Liver (tissue), 9 donors: Measurements from ENCODE around the gene TPD52L1. TPM values are rescaled to one million over a fixed set of nuclear protein-coding genes. Genes with fewer than 3 reads are reported as not detected.
A peak's percentile ranks its signal among the peaks of the same experiment; 100 is the strongest.

Source experiments
- DNase-seq: peaks from one replicate; pipeline ENCODE4 v3.0.0-alpha.2; 2017; ENCODE audit warnings: low spot score
- H3K27ac ChIP-seq, 2 donors: one replicate each; pipeline ENCODE4 v1.7.0; 2013; ENCODE audit warnings: inconsistent platforms in 2 of 2, low read length in 2 of 2, control low read depth in 1 of 2, low read depth in 1 of 2, mild to moderate bottlenecking in 1 of 2
- H3K27me3 ChIP-seq, 4 donors: one replicate each; pipeline versions ENCODE4 v1.6.1 to v1.7.0; 2013; ENCODE audit warnings: low read length in 3 of 4, inconsistent platforms in 1 of 4, mild to moderate bottlenecking in 1 of 4, moderate library complexity in 1 of 4; ENCODE audit not compliant: control insufficient read depth in 4 of 4, insufficient read depth in 4 of 4
- H3K36me3 ChIP-seq, 4 donors: one replicate each; pipeline versions ENCODE4 v1.6.1 to v1.7.0; 2013; ENCODE audit warnings: low read length in 3 of 4, mild to moderate bottlenecking in 3 of 4, low read depth in 1 of 4, moderate library complexity in 1 of 4; ENCODE audit not compliant: control insufficient read depth in 4 of 4, insufficient read depth in 3 of 4
- H3K4me1 ChIP-seq, 4 donors: one replicate each; pipeline versions ENCODE4 v1.6.1 to v1.7.0; 2013; ENCODE audit warnings: low read length in 3 of 4, mild to moderate bottlenecking in 3 of 4, moderate library complexity in 1 of 4; ENCODE audit not compliant: control insufficient read depth in 4 of 4, insufficient read depth in 4 of 4
- H3K4me3 ChIP-seq, 3 donors: one replicate each; pipeline versions ENCODE4 v1.6.1 to v1.7.0; 2013; ENCODE audit warnings: low read length in 3 of 3, control low read depth in 1 of 3, low read depth in 1 of 3, mild to moderate bottlenecking in 1 of 3
- H3K9ac ChIP-seq, 2 donors: one replicate each; pipeline ENCODE4 v1.7.0; 2013; ENCODE audit warnings: low read length in 2 of 2, mild to moderate bottlenecking in 2 of 2, moderate library complexity in 2 of 2, control low read depth in 1 of 2, low read depth in 1 of 2
- H3K9me3 ChIP-seq, 4 donors: one replicate each; pipeline versions ENCODE4 v1.6.1 to v1.7.0; 2013; ENCODE audit warnings: low read length in 3 of 4; ENCODE audit not compliant: control insufficient read depth in 4 of 4
- CTCF ChIP-seq: fragments of 150-350 bp; IDR thresholded peaks from 2 replicates; pipeline ENCODE4 v1.5.1; 2017; ENCODE audit warnings: improper control_type of control experiment, low read depth, low read length; ENCODE audit not compliant: missing input control
- EGR1 ChIP-seq, 2 donors: IDR thresholded peaks; 2 replicates each; pipeline ENCODE4 v1.6.1; 2016 to 2018; ENCODE audit warnings: antibody characterized with exemption in 2 of 2, low read depth in 2 of 2
- FOXA1 ChIP-seq: IDR thresholded peaks from 2 replicates; pipeline ENCODE4 v1.6.1; 2016; ENCODE audit warnings: antibody characterized with exemption
- FOXA2 ChIP-seq: IDR thresholded peaks from 2 replicates; pipeline ENCODE4 v1.6.1; 2016; ENCODE audit warnings: antibody characterized with exemption
- GABPA ChIP-seq, 2 donors: IDR thresholded peaks in 1 of 2; conservative IDR thresholded peaks in 1 of 2; 2 replicates each; pipeline ENCODE4 v1.6.1; 2016; ENCODE audit warnings: antibody characterized with exemption in 2 of 2, mild to moderate bottlenecking in 1 of 2, moderate library complexity in 1 of 2
- HNF4A ChIP-seq, 2 donors: conservative IDR thresholded peaks; 2 replicates each; pipeline ENCODE4 v1.6.1; 2016; ENCODE audit warnings: antibody characterized with exemption in 2 of 2, mild to moderate bottlenecking in 2 of 2
- HNF4G ChIP-seq: IDR thresholded peaks from 2 replicates; pipeline ENCODE4 v1.6.1; 2016; ENCODE audit warnings: antibody characterized with exemption
- JUND ChIP-seq, 2 donors: IDR thresholded peaks; 2 replicates each; pipeline ENCODE4 v1.6.1; 2016; ENCODE audit warnings: antibody characterized with exemption in 2 of 2
- MAX ChIP-seq: IDR thresholded peaks from 2 replicates; pipeline ENCODE4 v1.6.1; 2016; ENCODE audit warnings: antibody characterized with exemption
- NR2F2 ChIP-seq: IDR thresholded peaks from 2 replicates; pipeline ENCODE4 v1.6.1; 2016; ENCODE audit warnings: antibody characterized with exemption
- RAD21 ChIP-seq, 2 donors: IDR thresholded peaks; 2 replicates each; pipeline ENCODE4 v1.6.1; 2016; ENCODE audit warnings: antibody characterized with exemption in 2 of 2, mild to moderate bottlenecking in 2 of 2
- RXRA ChIP-seq, 2 donors: IDR thresholded peaks; 2 replicates each; pipeline ENCODE4 v1.6.1; 2017 to 2018; ENCODE audit warnings: antibody characterized with exemption in 2 of 2, mild to moderate bottlenecking in 1 of 2
- SP1 ChIP-seq: IDR thresholded peaks from 2 replicates; pipeline ENCODE4 v1.6.1; 2018; ENCODE audit warnings: antibody characterized with exemption, mild to moderate bottlenecking
- TAF1 ChIP-seq: conservative IDR thresholded peaks from 2 replicates; pipeline ENCODE4 v1.6.1; 2016; ENCODE audit warnings: antibody characterized with exemption, mild to moderate bottlenecking
- YY1 ChIP-seq: IDR thresholded peaks from 2 replicates; pipeline ENCODE4 v1.6.1; 2016; ENCODE audit warnings: antibody characterized with exemption, mild to moderate bottlenecking
- WGBS: extraction: QIAGEN DNeasy Blood & Tissue Kit; methylation state at CpG from one replicate; pipeline ENCODE4 v1.1.7; 2013; 5-methylcytosine and 5-hydroxymethylcytosine counted together
- polyA plus RNA-seq, 2 donors: library from polyadenylated mRNA; stranded (reverse) in 1 of 2; unstranded in 1 of 2; fragments of 200-250 nt in 1 of 2; fragments of >200 nt in 1 of 2; fragmentation: Nextera tagmentation in 1 of 2; extraction: Ambion mirVana in 1 of 2; gene quantifications; one replicate each; pipeline versions ENCODE4 v1.2.1 to v1.2.3, GENCODE V29; 2013 to 2015
- total RNA-seq, 2 donors: library from RNA; depleted of rRNA; stranded (reverse); fragments of >200 nt; gene quantifications; one replicate each; pipeline ENCODE4 v1.2.3, GENCODE V29; 2014
- TF ChIP-seq, protein P1 (sequence below): IDR thresholded peaks from 2 replicates; pipeline ENCODE4 v1.6.1; 2016; ENCODE audit warnings: antibody characterized with exemption
- TF ChIP-seq, protein P2 (sequence below): IDR thresholded peaks from 2 replicates; pipeline ENCODE4 v1.6.1; 2016; ENCODE audit warnings: antibody characterized with exemption, mild to moderate bottlenecking
- TF ChIP-seq, protein P3 (sequence below): IDR thresholded peaks from 2 replicates; pipeline ENCODE4 v1.6.1; 2016; ENCODE audit warnings: antibody characterized with exemption
- donor health status: healthy.
- donor health status: healthy.
- donor health status: healthy.
- donor health status: healthy.
- donor health status: healthy.

The TPD52L1 gene
- total and polyA plus RNA-seq, 4 donors: 8.9 to 66.4 (median 56.6) TPM

DNA sequence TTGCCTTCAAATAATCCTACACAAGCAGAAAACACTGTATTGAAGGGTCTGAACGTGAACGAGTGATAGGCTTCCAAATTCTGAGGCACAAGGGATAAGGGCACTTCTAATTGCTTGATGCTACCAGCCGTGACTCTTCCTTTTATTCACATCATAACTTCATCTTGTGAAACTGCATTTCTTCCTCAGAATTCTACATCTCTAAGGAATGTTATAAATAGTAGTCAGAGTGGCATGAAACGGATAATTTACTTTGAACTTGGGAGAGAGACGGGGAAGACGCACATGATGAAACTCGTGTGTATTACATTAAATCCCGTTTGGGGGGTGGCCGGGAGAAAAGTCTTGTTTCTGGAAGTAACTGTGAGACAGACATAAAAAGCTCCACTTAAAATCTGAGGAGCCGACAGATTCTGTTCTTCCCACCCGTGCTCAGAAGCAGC is 147.4 kb downstream of the TPD52L1 start (continued):
- TF ChIP-seq FOXA2: no peak

DNA sequence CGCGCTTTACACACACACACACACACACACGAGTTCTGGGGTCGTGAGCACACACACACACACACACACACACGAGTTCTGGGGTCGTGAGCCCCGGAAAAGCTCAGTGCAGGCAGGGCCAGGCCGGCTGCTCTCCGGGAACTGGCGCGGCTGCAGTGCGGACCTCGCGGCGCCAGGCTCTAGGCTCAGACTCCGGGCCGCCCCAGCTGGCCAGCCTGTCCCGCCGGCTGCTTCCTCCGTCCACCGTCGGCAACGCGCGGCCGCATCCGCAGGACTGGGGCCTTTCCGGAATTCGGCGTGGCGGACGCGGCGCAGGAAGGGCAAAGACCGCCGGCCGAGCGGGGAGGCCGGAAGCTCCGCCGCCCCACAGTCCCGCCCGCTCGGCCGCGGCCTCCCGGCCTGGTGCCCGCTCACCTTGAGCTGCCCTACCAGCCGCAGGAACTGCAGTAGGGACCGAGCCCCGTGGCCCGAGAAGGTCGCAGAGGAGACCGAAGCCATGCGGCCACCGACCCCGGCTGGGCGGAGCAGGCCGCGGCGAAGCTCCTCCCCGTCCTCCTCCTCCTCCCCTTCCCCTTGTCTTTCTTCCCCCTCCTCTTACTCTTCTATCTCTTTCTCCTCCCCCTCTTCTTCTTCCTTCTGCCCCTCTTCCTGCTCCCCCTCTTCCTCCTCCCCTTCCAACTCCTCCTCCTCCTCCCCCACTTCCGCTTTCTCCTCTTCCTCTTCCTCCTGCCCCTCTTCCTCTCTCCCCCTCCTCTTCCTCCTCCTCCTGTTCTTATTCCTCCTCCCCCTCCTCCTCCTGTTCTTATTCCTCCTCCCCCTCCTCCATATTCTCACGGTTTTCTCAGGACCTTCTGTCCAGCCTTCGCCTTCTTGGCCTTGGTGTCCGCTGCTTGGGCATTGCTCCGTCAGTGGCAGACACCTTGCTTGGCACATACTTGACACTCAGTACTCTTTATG is 148.1 kb downstream of the TPD52L1 start, which contains the start of gene HDDC2:
Gene HDDC2 (minus strand): TSS at position 533 of the 957 bp plus-strand sequence. CDS start 35 bp downstream, at position 498.
- peak within 1 kb of the TSS; percentile 82 to 89 for H3K27ac ChIP-seq
- WGBS: 6% methylated on average over 67 of the region's 67 CpGs
- no peaks in the 10 kb centered on the region for H3K27me3 ChIP-seq

More for the DNA sequence above, 148.1 kb downstream of the TPD52L1 start, which contains the start of gene HDDC2:
- Histone ChIP-seq H3K9ac (peak within 1 kb of the TSS; percentile 33 to 88), H3K9me3 (no peaks in the 10 kb centered on the region), H3K36me3 (peaks cover 0 to 10% (median 5%) of the 10 kb centered on the region in 4 donors), H3K4me1 (peaks cover 0 to 9% (median 6%) of the 10 kb centered on the region in 4 donors), H3K4me3 (peak within 1 kb of the TSS; percentile 59 to 86 (median 78))
- peak; percentile 71 for DNase-seq
- TF ChIP-seq SP1 (peak; percentile 49), JUND (IDR thresholded peaks at IDR 0.05) (no peak), GABPA (IDR thresholded peaks at IDR 0.05 in 1 of 2, conservative IDR thresholded peaks at IDR 0.05 in 1 of 2) (peak in 1 of 2 donors; percentile 63), YY1 (peak; percentile 11), FOXA2 (no peak), EGR1 (IDR thresholded peaks at IDR 0.05; ENCODE audit: low read depth in 2 of 2) (peak in 1 of 2 donors; percentile 35), RAD21 (IDR thresholded peaks at IDR 0.05) (peak in 1 of 2 donors; percentile 38), CTCF (no peak), HNF4A (conservative IDR thresholded peaks at IDR 0.05) (peak in 1 of 2 donors; percentile 49), TAF1 (no peak), NR2F2 (no peak), MAX (peak; percentile 22), RXRA (IDR thresholded peaks at IDR 0.05) (peak; percentile 82 to 90), HNF4G (no peak), FOXA1 (no peak)
- TF ChIP-seq, protein P1, sequence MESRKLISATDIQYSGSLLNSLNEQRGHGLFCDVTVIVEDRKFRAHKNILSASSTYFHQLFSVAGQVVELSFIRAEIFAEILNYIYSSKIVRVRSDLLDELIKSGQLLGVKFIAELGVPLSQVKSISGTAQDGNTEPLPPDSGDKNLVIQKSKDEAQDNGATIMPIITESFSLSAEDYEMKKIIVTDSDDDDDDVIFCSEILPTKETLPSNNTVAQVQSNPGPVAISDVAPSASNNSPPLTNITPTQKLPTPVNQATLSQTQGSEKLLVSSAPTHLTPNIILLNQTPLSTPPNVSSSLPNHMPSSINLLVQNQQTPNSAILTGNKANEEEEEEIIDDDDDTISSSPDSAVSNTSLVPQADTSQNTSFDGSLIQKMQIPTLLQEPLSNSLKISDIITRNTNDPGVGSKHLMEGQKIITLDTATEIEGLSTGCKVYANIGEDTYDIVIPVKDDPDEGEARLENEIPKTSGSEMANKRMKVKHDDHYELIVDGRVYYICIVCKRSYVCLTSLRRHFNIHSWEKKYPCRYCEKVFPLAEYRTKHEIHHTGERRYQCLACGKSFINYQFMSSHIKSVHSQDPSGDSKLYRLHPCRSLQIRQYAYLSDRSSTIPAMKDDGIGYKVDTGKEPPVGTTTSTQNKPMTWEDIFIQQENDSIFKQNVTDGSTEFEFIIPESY: no peak
- TF ChIP-seq, protein P2, sequence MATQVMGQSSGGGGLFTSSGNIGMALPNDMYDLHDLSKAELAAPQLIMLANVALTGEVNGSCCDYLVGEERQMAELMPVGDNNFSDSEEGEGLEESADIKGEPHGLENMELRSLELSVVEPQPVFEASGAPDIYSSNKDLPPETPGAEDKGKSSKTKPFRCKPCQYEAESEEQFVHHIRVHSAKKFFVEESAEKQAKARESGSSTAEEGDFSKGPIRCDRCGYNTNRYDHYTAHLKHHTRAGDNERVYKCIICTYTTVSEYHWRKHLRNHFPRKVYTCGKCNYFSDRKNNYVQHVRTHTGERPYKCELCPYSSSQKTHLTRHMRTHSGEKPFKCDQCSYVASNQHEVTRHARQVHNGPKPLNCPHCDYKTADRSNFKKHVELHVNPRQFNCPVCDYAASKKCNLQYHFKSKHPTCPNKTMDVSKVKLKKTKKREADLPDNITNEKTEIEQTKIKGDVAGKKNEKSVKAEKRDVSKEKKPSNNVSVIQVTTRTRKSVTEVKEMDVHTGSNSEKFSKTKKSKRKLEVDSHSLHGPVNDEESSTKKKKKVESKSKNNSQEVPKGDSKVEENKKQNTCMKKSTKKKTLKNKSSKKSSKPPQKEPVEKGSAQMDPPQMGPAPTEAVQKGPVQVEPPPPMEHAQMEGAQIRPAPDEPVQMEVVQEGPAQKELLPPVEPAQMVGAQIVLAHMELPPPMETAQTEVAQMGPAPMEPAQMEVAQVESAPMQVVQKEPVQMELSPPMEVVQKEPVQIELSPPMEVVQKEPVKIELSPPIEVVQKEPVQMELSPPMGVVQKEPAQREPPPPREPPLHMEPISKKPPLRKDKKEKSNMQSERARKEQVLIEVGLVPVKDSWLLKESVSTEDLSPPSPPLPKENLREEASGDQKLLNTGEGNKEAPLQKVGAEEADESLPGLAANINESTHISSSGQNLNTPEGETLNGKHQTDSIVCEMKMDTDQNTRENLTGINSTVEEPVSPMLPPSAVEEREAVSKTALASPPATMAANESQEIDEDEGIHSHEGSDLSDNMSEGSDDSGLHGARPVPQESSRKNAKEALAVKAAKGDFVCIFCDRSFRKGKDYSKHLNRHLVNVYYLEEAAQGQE: peak; percentile 8
- TF ChIP-seq, protein P3, sequence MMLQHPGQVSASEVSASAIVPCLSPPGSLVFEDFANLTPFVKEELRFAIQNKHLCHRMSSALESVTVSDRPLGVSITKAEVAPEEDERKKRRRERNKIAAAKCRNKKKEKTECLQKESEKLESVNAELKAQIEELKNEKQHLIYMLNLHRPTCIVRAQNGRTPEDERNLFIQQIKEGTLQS: no peak
